IPS-18a (cell line): ENCODE results near the gene VILL.
"Not testable (repeated sequence)": the region's sequence is repeated elsewhere in the genome, so short reads cannot be mapped to it uniquely, and the experiment has no call there.

ENCODE experiments used
- H3K27ac ChIP-seq: one replicate; pipeline ENCODE4 v1.5.1; 2013; ENCODE audit warnings: low read length
- H3K27me3 ChIP-seq: one replicate; pipeline ENCODE4 v1.6.1; 2013; ENCODE audit warnings: mild to moderate bottlenecking, low read length; ENCODE audit not compliant: control insufficient read depth, insufficient read depth
- H3K36me3 ChIP-seq: one replicate; pipeline ENCODE4 v1.6.1; 2013; ENCODE audit warnings: low read depth, low read length; ENCODE audit not compliant: control insufficient read depth
- H3K4me1 ChIP-seq: one replicate; pipeline ENCODE4 v1.6.1; 2013; ENCODE audit warnings: low read depth, low read length; ENCODE audit not compliant: control insufficient read depth
- H3K4me3 ChIP-seq: one replicate; pipeline ENCODE4 v1.5.1; 2013; ENCODE audit warnings: low read length
- H3K9ac ChIP-seq: one replicate; pipeline ENCODE4 v1.6.1; 2013; ENCODE audit warnings: mild to moderate bottlenecking, low read length, moderate library complexity
- H3K9me3 ChIP-seq: one replicate; pipeline ENCODE4 v1.6.1; 2013; ENCODE audit warnings: low read depth, low read length; ENCODE audit not compliant: control insufficient read depth

VILL gene

GRCh38 chr3:37980462-37981347, 9.9 kb upstream of the VILL start:
- Histone ChIP-seq H3K36me3 (no peaks in the 10 kb centered on the region), H3K4me1 (no peaks in the 10 kb centered on the region), H3K4me3 (no peak overlapping the region), H3K9ac (no peak overlapping the region), H3K27ac (no peak overlapping the region), H3K27me3 (no peaks in the 10 kb centered on the region), H3K9me3 (no peaks in the 10 kb centered on the region)

- no peak overlapping the region for H3K4me3 ChIP-seq
- no peaks in the 10 kb centered on the region for H3K9me3 ChIP-seq
- no peaks in the 10 kb centered on the region for H3K36me3 ChIP-seq
- H3K9ac ChIP-seq, result no peak overlapping the region
- no peaks in the 10 kb centered on the region for H3K4me1 ChIP-seq
- no peaks in the 10 kb centered on the region for H3K27me3 ChIP-seq
- H3K27ac ChIP-seq, result no peak overlapping the region
Observed at GRCh38 chr3:37981348-37981664, 9.3 kb upstream of the VILL start.

DNA sequence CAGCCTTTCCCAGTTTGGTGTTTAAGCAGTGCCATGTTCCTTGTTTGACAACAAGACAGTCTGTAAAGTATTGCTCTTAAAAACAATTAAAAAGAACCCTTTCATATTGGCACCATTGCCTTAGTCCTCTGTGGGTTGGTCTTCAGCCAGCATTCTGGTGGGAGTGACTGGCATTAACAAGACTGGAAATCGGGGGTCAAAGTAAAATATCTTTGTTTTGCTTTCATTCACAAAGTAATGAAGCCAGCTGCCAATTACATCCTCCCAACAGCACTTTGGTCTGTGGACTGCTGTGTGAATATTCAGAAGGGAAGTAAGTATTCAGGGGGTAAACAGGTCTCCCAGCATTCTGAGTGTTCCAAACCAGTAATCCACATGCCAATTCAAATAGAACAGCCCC, 8.3 kb upstream of the VILL start:
- Histone ChIP-seq H3K27ac (no peak overlapping the region), H3K9ac (no peak overlapping the region), H3K36me3 (no peaks in the 10 kb centered on the region), H3K9me3 (no peaks in the 10 kb centered on the region), H3K27me3 (no peaks in the 10 kb centered on the region), H3K4me3 (no peak overlapping the region), H3K4me1 (no peaks in the 10 kb centered on the region)

DNA sequence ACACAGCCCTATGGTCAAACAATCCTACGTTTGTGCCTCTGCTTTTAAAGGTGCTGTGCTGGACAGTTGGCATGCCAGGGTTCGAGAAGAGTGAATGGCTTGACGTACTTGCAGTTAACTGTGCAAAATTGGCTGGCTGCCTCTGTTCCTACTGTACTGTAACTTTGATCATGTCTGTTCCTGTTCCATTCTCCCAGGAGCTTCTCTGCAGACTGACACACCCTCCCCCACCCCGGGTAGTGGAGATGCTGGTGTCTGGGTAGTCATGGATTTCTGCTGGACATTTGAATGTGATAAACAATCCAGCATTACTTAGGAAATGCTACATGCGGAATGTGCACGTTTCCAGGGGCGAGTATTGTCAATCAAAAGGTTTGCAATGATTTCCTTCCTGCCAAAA, 6.5 kb upstream of the VILL start:
- no peaks in the 10 kb centered on the region for H3K36me3 ChIP-seq
- H3K4me1 ChIP-seq, result no peaks in the 10 kb centered on the region
- no peaks in the 10 kb centered on the region for H3K9me3 ChIP-seq
- no peak overlapping the region for H3K27ac ChIP-seq
- no peak overlapping the region for H3K9ac ChIP-seq
- no peak overlapping the region for H3K4me3 ChIP-seq
- H3K27me3 ChIP-seq, result no peaks in the 10 kb centered on the region

- Histone ChIP-seq H3K4me3 (no peak overlapping the region), H3K27ac (no peak overlapping the region), H3K9me3 (no peaks in the 10 kb centered on the region), H3K27me3 (no peaks in the 10 kb centered on the region), H3K36me3 (no peaks in the 10 kb centered on the region), H3K9ac (no peak overlapping the region), H3K4me1 (no peaks in the 10 kb centered on the region)
Observed at GRCh38 chr3:37984596-37984995, 6.0 kb upstream of the VILL start.

DNA sequence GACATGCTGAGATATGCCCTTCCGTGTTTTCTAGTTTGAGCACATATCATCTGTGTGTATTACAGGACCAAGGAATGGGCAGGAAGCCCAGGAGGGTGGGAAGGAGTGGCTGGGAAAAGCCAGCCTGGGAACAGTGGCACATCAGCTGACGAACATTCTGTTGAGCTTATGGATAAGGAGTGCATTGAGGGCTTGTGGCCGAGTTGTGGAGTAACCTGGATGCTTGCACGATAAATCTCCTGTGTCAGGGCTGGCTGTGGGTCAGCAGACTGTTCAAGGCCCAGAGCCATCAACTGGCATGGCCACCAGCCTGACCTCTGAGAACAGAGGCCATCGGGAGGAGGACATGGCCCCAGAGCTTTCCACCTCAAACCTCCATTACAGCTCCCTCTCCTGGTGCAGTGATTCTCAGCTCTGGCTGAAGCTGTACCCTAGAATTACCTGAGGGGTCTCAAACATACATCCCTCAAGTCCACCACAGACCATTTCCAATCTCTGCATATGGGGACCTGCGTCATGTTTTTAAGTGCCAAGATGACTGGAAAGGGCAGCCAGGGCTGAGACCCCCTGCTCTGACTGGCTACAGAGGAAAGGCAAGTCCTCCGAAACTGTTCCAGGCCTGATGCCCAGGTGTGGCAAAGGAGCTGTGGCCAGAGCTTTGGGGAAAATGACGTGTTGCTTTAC, 4.8 kb upstream of the VILL start:
- H3K36me3 ChIP-seq, result no peaks in the 10 kb centered on the region
- H3K9me3 ChIP-seq, result no peaks in the 10 kb centered on the region
- no peaks in the 10 kb centered on the region for H3K4me1 ChIP-seq
- H3K27ac ChIP-seq, result no peak overlapping the region
- no peak overlapping the region for H3K9ac ChIP-seq
- H3K27me3 ChIP-seq, result no peaks in the 10 kb centered on the region
- no peak overlapping the region for H3K4me3 ChIP-seq

DNA sequence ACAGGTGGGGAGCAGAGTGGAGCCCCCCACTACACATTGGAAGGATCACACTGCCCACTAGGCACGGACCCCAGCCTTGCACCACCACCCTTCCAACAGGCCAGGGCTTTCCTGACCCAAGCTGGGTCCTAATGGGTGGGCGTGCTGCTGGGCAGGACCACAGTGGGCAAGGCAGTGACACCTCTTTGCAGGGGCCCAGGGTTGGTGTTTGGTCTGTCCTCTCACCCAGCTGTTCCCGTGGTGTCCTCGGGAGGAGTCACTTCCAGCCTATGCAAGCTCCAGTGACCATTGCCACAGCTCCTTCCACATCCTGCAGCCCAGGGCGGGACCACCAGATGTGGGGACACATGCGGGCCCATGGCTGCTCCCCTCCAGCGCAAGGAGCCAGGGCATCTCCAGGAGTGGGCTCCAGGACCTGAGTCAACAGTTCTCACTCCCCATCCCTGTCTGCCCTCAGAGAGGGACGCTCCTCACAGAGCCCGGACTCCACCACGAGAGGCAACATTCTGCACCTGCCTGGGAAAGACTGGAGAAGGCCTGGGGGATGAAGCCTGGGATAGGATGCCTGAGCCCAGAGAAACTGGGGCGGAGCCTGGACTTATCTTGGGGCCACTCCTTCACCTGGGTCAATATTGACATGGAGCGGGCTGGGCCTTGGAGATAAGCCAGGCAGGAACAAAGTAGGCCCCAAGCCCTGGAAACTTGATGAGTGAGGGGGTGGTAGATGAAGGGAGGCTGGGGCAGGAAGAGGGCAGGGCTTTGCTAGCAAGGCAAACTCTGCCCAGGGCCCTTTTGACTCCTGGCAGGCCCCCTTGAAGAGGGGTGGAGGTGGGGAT, 3.9 kb upstream of the VILL start:
- H3K9ac ChIP-seq, result no peak overlapping the region
- H3K4me3 ChIP-seq, result no peak overlapping the region
- no peaks in the 10 kb centered on the region for H3K4me1 ChIP-seq
- no peaks in the 10 kb centered on the region for H3K9me3 ChIP-seq
- H3K36me3 ChIP-seq, result no peaks in the 10 kb centered on the region
- no peak overlapping the region for H3K27ac ChIP-seq
- no peaks in the 10 kb centered on the region for H3K27me3 ChIP-seq

- Histone ChIP-seq H3K9ac (no peak overlapping the region), H3K27ac (no peak overlapping the region), H3K4me1 (no peaks in the 10 kb centered on the region), H3K4me3 (no peak overlapping the region), H3K36me3 (no peaks in the 10 kb centered on the region), H3K27me3 (no peaks in the 10 kb centered on the region), H3K9me3 (no peaks in the 10 kb centered on the region)
Observed at GRCh38 chr3:37987315-37987697, 3.3 kb upstream of the VILL start.

- H3K4me3 ChIP-seq, result no peak overlapping the region
- no peaks in the 10 kb centered on the region for H3K27me3 ChIP-seq
- no peak overlapping the region for H3K27ac ChIP-seq
- no peaks in the 10 kb centered on the region for H3K36me3 ChIP-seq
- no peak overlapping the region for H3K9ac ChIP-seq
- no peaks in the 10 kb centered on the region for H3K9me3 ChIP-seq
- no peaks in the 10 kb centered on the region for H3K4me1 ChIP-seq
Observed at GRCh38 chr3:37987751-37988179, 2.8 kb upstream of the VILL start.

DNA sequence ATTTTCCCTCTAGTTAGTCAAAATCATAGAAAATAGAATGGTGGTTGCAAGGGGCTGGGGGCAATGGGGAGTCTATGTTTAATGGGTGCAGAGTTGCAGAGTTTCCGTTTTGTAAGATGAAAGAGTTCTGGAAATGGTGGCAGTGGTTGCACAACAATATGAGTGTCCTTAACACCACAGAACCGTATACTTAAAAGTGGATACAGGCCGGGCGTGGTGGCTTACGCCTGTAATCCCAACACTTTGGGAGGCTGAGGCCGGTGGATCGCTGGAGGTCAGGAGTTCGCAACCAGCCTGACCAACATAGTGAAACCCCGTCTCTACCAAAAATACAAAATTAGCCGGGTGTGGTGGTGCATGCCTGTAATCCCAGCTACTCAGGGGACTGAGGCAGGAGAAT, 2.2 kb upstream of the VILL start:
- not testable (repeated sequence) for H3K27ac ChIP-seq, H3K27me3 ChIP-seq, H3K36me3 ChIP-seq, H3K9ac ChIP-seq, H3K4me1 ChIP-seq, H3K9me3 ChIP-seq, H3K4me3 ChIP-seq

- H3K9ac ChIP-seq, result no peak overlapping the region
- H3K27ac ChIP-seq, result no peak overlapping the region
- H3K36me3 ChIP-seq, result no peaks in the 10 kb centered on the region
- no peaks in the 10 kb centered on the region for H3K27me3 ChIP-seq
- no peaks in the 10 kb centered on the region for H3K9me3 ChIP-seq
- peaks cover 4% of the 10 kb centered on the region for H3K4me1 ChIP-seq
- no peak overlapping the region for H3K4me3 ChIP-seq
Observed at GRCh38 chr3:37988931-37989525, 1.6 kb upstream of the VILL start.
